ENCODE measurements around the gene AP1S1. TPM values are rescaled to one million over a fixed set of nuclear protein-coding genes. Genes with fewer than 3 reads are reported as not detected.

The AP1S1 gene
- total and polyA plus RNA-seq, 2 of the 13 experiments (the other 11 are each of a cell fraction or from before 2014, with no cell fraction given), result 57.5 to 68.1 TPM

- TF ChIP-seq MED1 (CRISPR knock-in tag; IDR thresholded peaks at IDR 0.05) (peak; percentile 97), ZC3H13 (CRISPR knock-in tag; IDR thresholded peaks at IDR 0.05) (peak; percentile 92), ZBTB46 (CRISPR knock-in tag; IDR thresholded peaks at IDR 0.05; ENCODE audit: borderline replicate concordance) (no peak; the same call in 1 of the 2 replicates), GPN1 (CRISPR knock-in tag; IDR thresholded peaks at IDR 0.05; ENCODE audit: borderline replicate concordance) (no peak), TFDP1 (CRISPR knock-in tag; IDR thresholded peaks at IDR 0.05; ENCODE audit: borderline replicate concordance) (no peak), ZNF782 (CRISPR knock-in tag; IDR thresholded peaks at IDR 0.05; ENCODE audit: borderline replicate concordance) (no peak), FOXK1 (CRISPR knock-in tag; IDR thresholded peaks at IDR 0.05; ENCODE audit: borderline replicate concordance, low read depth) (peak; percentile 78; the same call in 1 of the 2 replicates), ZSCAN20 (CRISPR knock-in tag; IDR thresholded peaks at IDR 0.05; ENCODE audit: borderline replicate concordance) (no peak), ZNF121 (CRISPR knock-in tag; IDR thresholded peaks at IDR 0.05) (no peak; the same call in none of the 2 replicates), FOSL2 (CRISPR knock-in tag; IDR thresholded peaks at IDR 0.05) (peak; percentile 77), HES4 (CRISPR knock-in tag; IDR thresholded peaks at IDR 0.05; ENCODE audit: borderline replicate concordance) (no peak), MBNL3 (CRISPR knock-in tag; conservative IDR thresholded peaks at IDR 0.05) (no peak), ZNF670 (CRISPR knock-in tag; IDR thresholded peaks at IDR 0.05; ENCODE audit: borderline replicate concordance) (peak; percentile 29; the same call in 1 of the 2 replicates), RXRB (CRISPR knock-in tag; IDR thresholded peaks at IDR 0.05; ENCODE audit: borderline replicate concordance) (peak; percentile 96), SMYD3 (CRISPR knock-in tag; IDR thresholded peaks at IDR 0.05) (peak; percentile 90), SPEN (CRISPR knock-in tag; IDR thresholded peaks at IDR 0.05; ENCODE audit: low read depth) (peak; percentile 94), KLF9 (CRISPR knock-in tag; IDR thresholded peaks at IDR 0.05; ENCODE audit: low read depth) (no peak)
- TF ChIP-seq, protein P1, sequence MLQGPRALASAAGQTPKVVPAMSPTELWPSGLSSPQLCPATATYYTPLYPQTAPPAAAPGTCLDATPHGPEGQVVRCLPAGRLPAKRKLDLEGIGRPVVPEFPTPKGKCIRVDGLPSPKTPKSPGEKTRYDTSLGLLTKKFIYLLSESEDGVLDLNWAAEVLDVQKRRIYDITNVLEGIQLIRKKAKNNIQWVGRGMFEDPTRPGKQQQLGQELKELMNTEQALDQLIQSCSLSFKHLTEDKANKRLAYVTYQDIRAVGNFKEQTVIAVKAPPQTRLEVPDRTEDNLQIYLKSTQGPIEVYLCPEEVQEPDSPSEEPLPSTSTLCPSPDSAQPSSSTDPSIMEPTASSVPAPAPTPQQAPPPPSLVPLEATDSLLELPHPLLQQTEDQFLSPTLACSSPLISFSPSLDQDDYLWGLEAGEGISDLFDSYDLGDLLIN (CRISPR knock-in tag; IDR thresholded peaks at IDR 0.05; ENCODE audit: borderline replicate concordance), result no peak; the same call in 1 of the 2 replicates
- TF ChIP-seq, protein P2, sequence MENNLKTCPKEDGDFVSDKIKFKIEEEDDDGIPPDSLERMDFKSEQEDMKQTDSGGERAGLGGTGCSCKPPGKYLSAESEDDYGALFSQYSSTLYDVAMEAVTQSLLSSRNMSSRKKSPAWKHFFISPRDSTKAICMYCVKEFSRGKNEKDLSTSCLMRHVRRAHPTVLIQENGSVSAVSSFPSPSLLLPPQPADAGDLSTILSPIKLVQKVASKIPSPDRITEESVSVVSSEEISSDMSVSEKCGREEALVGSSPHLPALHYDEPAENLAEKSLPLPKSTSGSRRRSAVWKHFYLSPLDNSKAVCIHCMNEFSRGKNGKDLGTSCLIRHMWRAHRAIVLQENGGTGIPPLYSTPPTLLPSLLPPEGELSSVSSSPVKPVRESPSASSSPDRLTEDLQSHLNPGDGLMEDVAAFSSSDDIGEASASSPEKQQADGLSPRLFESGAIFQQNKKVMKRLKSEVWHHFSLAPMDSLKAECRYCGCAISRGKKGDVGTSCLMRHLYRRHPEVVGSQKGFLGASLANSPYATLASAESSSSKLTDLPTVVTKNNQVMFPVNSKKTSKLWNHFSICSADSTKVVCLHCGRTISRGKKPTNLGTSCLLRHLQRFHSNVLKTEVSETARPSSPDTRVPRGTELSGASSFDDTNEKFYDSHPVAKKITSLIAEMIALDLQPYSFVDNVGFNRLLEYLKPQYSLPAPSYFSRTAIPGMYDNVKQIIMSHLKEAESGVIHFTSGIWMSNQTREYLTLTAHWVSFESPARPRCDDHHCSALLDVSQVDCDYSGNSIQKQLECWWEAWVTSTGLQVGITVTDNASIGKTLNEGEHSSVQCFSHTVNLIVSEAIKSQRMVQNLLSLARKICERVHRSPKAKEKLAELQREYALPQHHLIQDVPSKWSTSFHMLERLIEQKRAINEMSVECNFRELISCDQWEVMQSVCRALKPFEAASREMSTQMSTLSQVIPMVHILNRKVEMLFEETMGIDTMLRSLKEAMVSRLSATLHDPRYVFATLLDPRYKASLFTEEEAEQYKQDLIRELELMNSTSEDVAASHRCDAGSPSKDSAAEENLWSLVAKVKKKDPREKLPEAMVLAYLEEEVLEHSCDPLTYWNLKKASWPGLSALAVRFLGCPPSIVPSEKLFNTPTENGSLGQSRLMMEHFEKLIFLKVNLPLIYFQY (CRISPR knock-in tag; IDR thresholded peaks at IDR 0.05; ENCODE audit: borderline replicate concordance), result peak; percentile 27; the same call in 1 of the 2 replicates
Observed at GRCh38 chr7:101126651-101127459, 27.4 kb upstream of the AP1S1 start, which contains the start of gene SERPINE1 (continued).

Measured in HepG2 (cell line).